HEK293 (cell line): ENCODE measurements around the gene IL1RL2.

Experiments
- CTCF ChIA-PET: fragments of 350-600 bp; formaldehyde crosslinking; extraction: SDS; loops from one replicate; lab custom pipeline; 2021; ENCODE audit warnings: antibody characterized with exemption; lab: Yijun Ruan, JAX
- POLR2A ChIA-PET: fragments of 300-600 bp; formaldehyde crosslinking; extraction: SDS; loops from one replicate; lab custom pipeline; 2020; ENCODE audit warnings: antibody characterized with exemption, inconsistent platforms; lab: Yijun Ruan, JAX
- H3K27ac ChIP-seq: fragments of 200-500 bp; sonication (Bioruptor generic); 2 replicates; pipeline ENCODE4 v1.5.1; 2014; ENCODE audit warnings: low read depth, low read length, control low read depth, inconsistent platforms; ENCODE audit errors: extremely low read depth
- H3K36me3 ChIP-seq, 2 experiments: fragments of 200-500 bp in 1 of 2; sonication (Bioruptor generic) in 1 of 2; 1 replicate in 1 of 2; 2 replicates in 1 of 2; pipeline ENCODE4 v1.5.1; 2014 to 2017; ENCODE audit warnings: inconsistent platforms in 2 of 2, low read length in 2 of 2; ENCODE audit not compliant: control insufficient read depth in 2 of 2, insufficient read depth in 1 of 2
- H3K4me1 ChIP-seq: fragments of 200-500 bp; sonication (Bioruptor generic); 2 replicates; pipeline ENCODE4 v1.5.1; 2014; ENCODE audit warnings: mild to moderate bottlenecking, low read length, inconsistent platforms; ENCODE audit not compliant: control insufficient read depth, insufficient read depth
- H3K4me3 ChIP-seq: 2 replicates; pipeline ENCODE4 v1.5.1; 2011; ENCODE audit warnings: low read depth, mild to moderate bottlenecking, control low read depth, low read length, moderate library complexity
- H3K9me3 ChIP-seq: fragments of 200-500 bp; sonication (Bioruptor generic); 2 replicates; pipeline ENCODE4 v1.5.1; 2014; ENCODE audit warnings: low read depth, low read length, inconsistent platforms; ENCODE audit not compliant: control insufficient read depth, insufficient read depth
- GLIS1 ChIP-seq: fragments of 450-650 bp; formaldehyde crosslinking; IDR thresholded peaks from 2 replicates; pipeline ENCODE4 v1.5.1; 2016; ENCODE audit warnings: missing biosample characterization, missing genetic modification characterization
- HOXD13 ChIP-seq: sonication (generic); formaldehyde crosslinking; IDR thresholded peaks from 2 replicates; pipeline ENCODE4 v1.8.0; 2022; ENCODE audit warnings: missing genetic modification reagents, borderline replicate concordance
- IKZF3 ChIP-seq: fragments of 450-650 bp; IDR thresholded peaks from 2 replicates; pipeline ENCODE4 v1.5.0; 2018; ENCODE audit warnings: missing biosample characterization, mild to moderate bottlenecking, missing genetic modification characterization, moderate library complexity
- KLF1 ChIP-seq: fragments of 450-650 bp; formaldehyde crosslinking; IDR thresholded peaks from 2 replicates; pipeline ENCODE4 v1.5.1; 2016; ENCODE audit warnings: missing biosample characterization, missing genetic modification characterization
- SALL2 ChIP-seq: fragments of 450-650 bp; formaldehyde crosslinking; IDR thresholded peaks from 2 replicates; pipeline ENCODE4 v1.5.0; 2017; ENCODE audit warnings: missing biosample characterization, mild to moderate bottlenecking, missing genetic modification characterization, borderline replicate concordance
- SCRT1 ChIP-seq: fragments of 450-650 bp; formaldehyde crosslinking; IDR thresholded peaks from 2 replicates; pipeline ENCODE4 v1.5.1; 2016; ENCODE audit warnings: missing biosample characterization, missing genetic modification characterization, borderline replicate concordance
- ZFP37 ChIP-seq: fragments of 450-650 bp; formaldehyde crosslinking; IDR thresholded peaks from 2 replicates; pipeline ENCODE4 v1.5.1; 2016; ENCODE audit warnings: missing biosample characterization, missing genetic modification characterization
- ZNF121 ChIP-seq: fragments of 450-650 bp; formaldehyde crosslinking; IDR thresholded peaks from 2 replicates; pipeline ENCODE4 v1.5.1; 2016; ENCODE audit warnings: missing biosample characterization, missing genetic modification characterization
- ZNF146 ChIP-seq: fragments of 450-650 bp; formaldehyde crosslinking; IDR thresholded peaks from 2 replicates; pipeline ENCODE4 v1.5.1; 2016; ENCODE audit warnings: missing biosample characterization, missing genetic modification characterization
- ZNF19 ChIP-seq: fragments of 450-650 bp; formaldehyde crosslinking; IDR thresholded peaks from 2 replicates; pipeline ENCODE4; 2016; ENCODE audit warnings: missing biosample characterization, missing genetic modification characterization, low read depth
- ZNF214 ChIP-seq: fragments of 450-650 bp; formaldehyde crosslinking; IDR thresholded peaks from 2 replicates; pipeline ENCODE4 v1.5.1; 2017; ENCODE audit warnings: missing biosample characterization, mild to moderate bottlenecking, missing genetic modification characterization, borderline replicate concordance
- ZNF324 ChIP-seq: fragments of 450-650 bp; formaldehyde crosslinking; IDR thresholded peaks from 2 replicates; pipeline ENCODE4 v1.5.1; 2016; ENCODE audit warnings: missing biosample characterization, missing genetic modification characterization
- ZNF354C ChIP-seq: fragments of 450-650 bp; formaldehyde crosslinking; IDR thresholded peaks from 2 replicates; pipeline ENCODE4 v1.5.1; 2016; ENCODE audit warnings: missing biosample characterization, missing genetic modification characterization, low read depth, borderline replicate concordance
- ZNF391 ChIP-seq: fragments of 450-650 bp; formaldehyde crosslinking; IDR thresholded peaks from 2 replicates; pipeline ENCODE4 v1.5.1; 2016; ENCODE audit warnings: low read depth, missing biosample characterization, missing genetic modification characterization, borderline replicate concordance
- ZNF398 ChIP-seq: fragments of 450-650 bp; formaldehyde crosslinking; IDR thresholded peaks from 2 replicates; pipeline ENCODE4 v1.5.1; 2017; ENCODE audit warnings: missing biosample characterization, missing genetic modification characterization
- TF ChIP-seq, protein P1 (sequence below): fragments of 450-650 bp; formaldehyde crosslinking; IDR thresholded peaks from 2 replicates; pipeline ENCODE4 v1.5.0; 2017; ENCODE audit warnings: missing biosample characterization, missing genetic modification characterization, borderline replicate concordance
- TF ChIP-seq, protein P2 (sequence below): fragments of 450-650 bp; formaldehyde crosslinking; IDR thresholded peaks from 2 replicates; pipeline ENCODE4 v1.5.1; 2016; ENCODE audit warnings: missing biosample characterization, missing genetic modification characterization
- TF ChIP-seq, protein P3 (sequence below): fragments of 450-650 bp; formaldehyde crosslinking; IDR thresholded peaks from 2 replicates; pipeline ENCODE4 v1.5.1; 2017; ENCODE audit warnings: missing biosample characterization, mild to moderate bottlenecking, missing genetic modification characterization, moderate library complexity

The IL1RL2 gene

DNA sequence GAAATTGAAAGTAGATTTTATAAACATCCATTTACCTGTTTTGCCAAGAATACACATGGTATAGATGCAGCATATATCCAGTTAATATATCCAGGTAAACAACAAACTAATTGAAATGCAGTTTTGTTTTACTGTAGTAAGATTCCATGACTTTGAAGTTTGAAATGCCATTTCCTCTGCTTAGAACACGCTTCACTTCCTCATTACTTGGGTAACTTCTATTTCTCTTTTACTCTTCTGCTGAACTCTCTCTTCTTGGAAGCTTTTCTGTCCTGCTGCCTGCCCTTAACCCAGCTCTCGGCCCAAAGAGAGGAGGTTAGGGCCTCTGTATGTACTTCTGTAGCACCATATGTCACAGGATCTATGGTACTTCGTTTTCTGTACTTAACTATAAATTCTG is 14.1 kb upstream of the IL1RL2 start:
- no peaks in the 10 kb centered on the region for H3K36me3 ChIP-seq
- CTCF ChIA-PET: interaction anchor here (1.1 kb wide), 1 partner anchor 12 kb away, joined by 3 read pairs; no protein-coding TSS in a partner anchor
- no peaks in the 10 kb centered on the region for H3K9me3 ChIP-seq
- TF ChIP-seq KLF1: no peak
- TF ChIP-seq GLIS1: no peak
- TF ChIP-seq ZNF354C: no peak
- TF ChIP-seq, protein P1, sequence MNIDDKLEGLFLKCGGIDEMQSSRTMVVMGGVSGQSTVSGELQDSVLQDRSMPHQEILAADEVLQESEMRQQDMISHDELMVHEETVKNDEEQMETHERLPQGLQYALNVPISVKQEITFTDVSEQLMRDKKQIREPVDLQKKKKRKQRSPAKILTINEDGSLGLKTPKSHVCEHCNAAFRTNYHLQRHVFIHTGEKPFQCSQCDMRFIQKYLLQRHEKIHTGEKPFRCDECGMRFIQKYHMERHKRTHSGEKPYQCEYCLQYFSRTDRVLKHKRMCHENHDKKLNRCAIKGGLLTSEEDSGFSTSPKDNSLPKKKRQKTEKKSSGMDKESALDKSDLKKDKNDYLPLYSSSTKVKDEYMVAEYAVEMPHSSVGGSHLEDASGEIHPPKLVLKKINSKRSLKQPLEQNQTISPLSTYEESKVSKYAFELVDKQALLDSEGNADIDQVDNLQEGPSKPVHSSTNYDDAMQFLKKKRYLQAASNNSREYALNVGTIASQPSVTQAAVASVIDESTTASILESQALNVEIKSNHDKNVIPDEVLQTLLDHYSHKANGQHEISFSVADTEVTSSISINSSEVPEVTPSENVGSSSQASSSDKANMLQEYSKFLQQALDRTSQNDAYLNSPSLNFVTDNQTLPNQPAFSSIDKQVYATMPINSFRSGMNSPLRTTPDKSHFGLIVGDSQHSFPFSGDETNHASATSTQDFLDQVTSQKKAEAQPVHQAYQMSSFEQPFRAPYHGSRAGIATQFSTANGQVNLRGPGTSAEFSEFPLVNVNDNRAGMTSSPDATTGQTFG: no peak
- TF ChIP-seq, protein P2, sequence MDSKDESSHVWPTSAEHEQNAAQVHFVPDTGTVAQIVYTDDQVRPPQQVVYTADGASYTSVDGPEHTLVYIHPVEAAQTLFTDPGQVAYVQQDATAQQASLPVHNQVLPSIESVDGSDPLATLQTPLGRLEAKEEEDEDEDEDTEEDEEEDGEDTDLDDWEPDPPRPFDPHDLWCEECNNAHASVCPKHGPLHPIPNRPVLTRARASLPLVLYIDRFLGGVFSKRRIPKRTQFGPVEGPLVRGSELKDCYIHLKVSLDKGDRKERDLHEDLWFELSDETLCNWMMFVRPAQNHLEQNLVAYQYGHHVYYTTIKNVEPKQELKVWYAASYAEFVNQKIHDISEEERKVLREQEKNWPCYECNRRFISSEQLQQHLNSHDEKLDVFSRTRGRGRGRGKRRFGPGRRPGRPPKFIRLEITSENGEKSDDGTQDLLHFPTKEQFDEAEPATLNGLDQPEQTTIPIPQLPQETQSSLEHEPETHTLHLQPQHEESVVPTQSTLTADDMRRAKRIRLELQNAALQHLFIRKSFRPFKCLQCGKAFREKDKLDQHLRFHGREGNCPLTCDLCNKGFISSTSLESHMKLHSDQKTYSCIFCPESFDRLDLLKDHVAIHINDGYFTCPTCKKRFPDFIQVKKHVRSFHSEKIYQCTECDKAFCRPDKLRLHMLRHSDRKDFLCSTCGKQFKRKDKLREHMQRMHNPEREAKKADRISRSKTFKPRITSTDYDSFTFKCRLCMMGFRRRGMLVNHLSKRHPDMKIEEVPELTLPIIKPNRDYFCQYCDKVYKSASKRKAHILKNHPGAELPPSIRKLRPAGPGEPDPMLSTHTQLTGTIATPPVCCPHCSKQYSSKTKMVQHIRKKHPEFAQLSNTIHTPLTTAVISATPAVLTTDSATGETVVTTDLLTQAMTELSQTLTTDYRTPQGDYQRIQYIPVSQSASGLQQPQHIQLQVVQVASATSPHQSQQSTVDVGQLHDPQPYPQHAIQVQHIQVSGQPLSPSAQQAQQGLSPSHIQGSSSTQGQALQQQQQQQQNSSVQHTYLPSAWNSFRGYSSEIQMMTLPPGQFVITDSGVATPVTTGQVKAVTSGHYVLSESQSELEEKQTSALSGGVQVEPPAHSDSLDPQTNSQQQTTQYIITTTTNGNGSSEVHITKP: no peak
- TF ChIP-seq HOXD13 (CRISPR knock-in tag): no peak
- no peak for TF ChIP-seq SCRT1 (tag by site-specific recombination)
- TF ChIP-seq ZNF121: no peak
- TF ChIP-seq ZNF391 (tag by site-specific recombination): no peak
- TF ChIP-seq ZNF324 (tag by site-specific recombination): no peak
- H3K4me1 ChIP-seq: no peaks in the 10 kb centered on the region
- no peak overlapping the region for H3K27ac ChIP-seq
- no peak overlapping the region for H3K4me3 ChIP-seq
- POLR2A ChIA-PET: no interaction called here

GRCh38 chr2:102176172-102176571 is 10.7 kb upstream of the IL1RL2 start:
- POLR2A ChIA-PET: no interaction called here
- TF ChIP-seq ZNF19 (tag by site-specific recombination) (no peak), ZNF214 (peak; percentile 62; the same call in 1 of the 2 replicates)
- TF ChIP-seq, protein P3, sequence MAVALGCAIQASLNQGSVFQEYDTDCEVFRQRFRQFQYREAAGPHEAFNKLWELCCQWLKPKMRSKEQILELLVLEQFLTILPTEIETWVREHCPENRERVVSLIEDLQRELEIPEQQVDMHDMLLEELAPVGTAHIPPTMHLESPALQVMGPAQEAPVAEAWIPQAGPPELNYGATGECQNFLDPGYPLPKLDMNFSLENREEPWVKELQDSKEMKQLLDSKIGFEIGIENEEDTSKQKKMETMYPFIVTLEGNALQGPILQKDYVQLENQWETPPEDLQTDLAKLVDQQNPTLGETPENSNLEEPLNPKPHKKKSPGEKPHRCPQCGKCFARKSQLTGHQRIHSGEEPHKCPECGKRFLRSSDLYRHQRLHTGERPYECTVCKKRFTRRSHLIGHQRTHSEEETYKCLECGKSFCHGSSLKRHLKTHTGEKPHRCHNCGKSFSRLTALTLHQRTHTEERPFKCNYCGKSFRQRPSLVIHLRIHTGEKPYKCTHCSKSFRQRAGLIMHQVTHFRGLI: no peak
- Histone ChIP-seq H3K9me3 (no peaks in the 10 kb centered on the region), H3K4me1 (no peaks in the 10 kb centered on the region), H3K4me3 (no peak overlapping the region), H3K36me3 (no peaks in the 10 kb centered on the region), H3K27ac (no peak overlapping the region)
- CTCF ChIA-PET: no interaction called here

DNA sequence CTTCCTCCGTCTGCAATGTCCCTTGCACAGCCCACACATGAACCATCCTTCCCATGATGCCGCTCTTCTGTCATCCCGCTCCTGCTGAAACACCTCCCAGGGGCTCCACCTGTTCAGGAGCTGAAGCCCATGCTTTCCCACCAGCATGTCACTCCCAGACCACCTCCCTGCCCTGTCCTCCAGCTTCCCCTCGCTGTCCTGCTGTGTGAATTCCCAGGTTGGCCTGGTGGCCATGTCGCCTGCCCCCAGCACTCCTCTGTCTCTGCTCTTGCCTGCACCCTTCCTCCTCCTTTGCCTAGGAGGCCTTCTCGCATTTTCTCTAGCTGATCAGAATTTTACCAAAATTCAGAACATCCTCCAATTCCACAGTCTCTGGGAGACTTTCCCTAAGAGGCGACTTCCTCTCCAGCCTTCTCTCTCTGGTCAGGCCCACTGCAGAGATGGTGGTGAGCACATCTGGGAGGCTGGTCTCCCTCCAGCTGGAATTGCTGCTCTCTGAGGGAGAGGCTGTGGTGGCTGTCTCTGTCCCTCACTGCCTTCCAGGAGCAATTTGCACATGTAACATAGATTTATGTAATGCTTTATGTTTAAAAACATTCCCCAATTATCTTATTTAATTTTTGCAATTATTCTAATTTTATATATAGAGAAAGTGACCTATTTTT is 8.9 kb upstream of the IL1RL2 start:
- no peak for TF ChIP-seq IKZF3 (tag by site-specific recombination)
- TF ChIP-seq ZNF146 (tag by site-specific recombination): no peak
- no peak for TF ChIP-seq SALL2 (tag by site-specific recombination)
- no peak for TF ChIP-seq ZFP37 (tag by site-specific recombination)
- TF ChIP-seq ZNF398: no peak
- no peaks in the 10 kb centered on the region for H3K4me1 ChIP-seq
- no peaks in the 10 kb centered on the region for H3K9me3 ChIP-seq
- no peak overlapping the region for H3K27ac ChIP-seq
- CTCF ChIA-PET: interaction anchor here (1.3 kb wide), 1 partner anchor 11 kb away, joined by 5 read pairs; no protein-coding TSS in a partner anchor
- H3K4me3 ChIP-seq: no peak overlapping the region
- H3K36me3 ChIP-seq: no peaks in the 10 kb centered on the region
- POLR2A ChIA-PET: no interaction called here
